ENCODE results near the gene USP1.

USP1 gene

DNA sequence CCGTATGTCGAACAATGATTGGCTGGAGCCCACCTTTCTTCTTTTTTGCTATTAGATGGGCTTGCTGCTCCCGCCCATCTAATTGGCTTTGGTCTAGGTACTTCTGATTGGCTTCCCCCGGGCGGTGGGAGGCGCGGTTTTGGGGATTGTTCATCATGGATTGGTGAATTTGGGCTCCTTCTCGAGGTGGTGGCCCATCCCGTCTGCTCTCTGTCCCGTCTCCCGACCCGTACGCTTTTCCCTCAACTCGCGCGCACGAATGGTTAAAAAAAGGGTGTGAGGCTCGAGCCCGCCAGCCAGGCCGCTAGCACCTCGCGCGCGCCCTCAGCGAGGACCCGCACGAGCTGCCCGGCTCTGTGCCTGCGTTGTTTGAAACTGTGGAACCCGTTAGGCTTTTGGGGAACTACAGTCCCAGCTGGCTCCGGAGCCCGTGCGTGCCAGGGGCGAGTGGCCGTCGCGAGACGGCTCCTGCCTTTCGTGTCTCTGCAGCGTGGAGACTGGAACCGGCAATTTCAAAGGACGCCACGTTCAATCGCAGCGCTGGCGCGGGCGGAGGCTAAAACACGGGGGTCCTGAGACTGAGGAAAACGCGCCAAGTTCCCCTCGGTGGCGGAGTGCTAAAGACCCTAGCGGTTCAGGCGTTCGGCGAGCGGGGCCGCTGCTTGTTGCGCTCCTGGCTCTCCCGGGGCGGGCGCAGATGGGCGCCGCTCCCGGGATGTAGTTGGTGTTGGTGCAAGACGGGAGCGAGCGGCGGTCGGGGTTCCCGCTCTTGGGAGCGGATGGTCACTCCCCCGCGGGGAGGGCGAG, at the start of gene USP1:
USP1 (plus strand) TSS at position 584 of the 807 bp plus-strand sequence. CDS start 2,819 bp downstream, outside the sequence.
- DNase-seq (ENCODE audit: low read depth), result peak; percentile 91

GRCh38 chr1:62389531-62389930, 47.3 kb upstream of the USP1 start:
- DNase-seq (ENCODE audit: low read depth), result no peak

DNA sequence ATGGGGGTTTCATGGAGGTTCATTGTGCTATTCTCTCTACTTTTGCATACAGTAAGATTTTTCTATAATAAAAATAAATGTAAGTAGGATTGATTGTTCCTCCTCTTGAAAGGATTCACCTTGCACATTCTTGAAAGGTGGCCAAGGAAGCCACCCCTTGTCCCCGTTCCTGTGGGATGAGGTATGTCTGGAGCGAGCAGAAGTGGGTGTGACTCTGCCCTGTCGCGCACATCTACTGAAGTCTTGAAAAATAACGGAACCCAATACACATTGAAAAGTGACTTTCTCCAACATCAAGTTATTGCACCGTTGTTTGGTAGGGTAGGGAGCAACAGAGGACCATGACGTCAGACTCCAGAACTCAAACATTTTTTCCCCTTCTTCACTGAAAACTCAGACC, 46.8 kb upstream of the USP1 start:
- DNase-seq (ENCODE audit: low read depth), result no peak

GRCh38 chr1:62391369-62391971, 45.4 kb upstream of the USP1 start:
- no peak for DNase-seq (ENCODE audit: low read depth)

DNA sequence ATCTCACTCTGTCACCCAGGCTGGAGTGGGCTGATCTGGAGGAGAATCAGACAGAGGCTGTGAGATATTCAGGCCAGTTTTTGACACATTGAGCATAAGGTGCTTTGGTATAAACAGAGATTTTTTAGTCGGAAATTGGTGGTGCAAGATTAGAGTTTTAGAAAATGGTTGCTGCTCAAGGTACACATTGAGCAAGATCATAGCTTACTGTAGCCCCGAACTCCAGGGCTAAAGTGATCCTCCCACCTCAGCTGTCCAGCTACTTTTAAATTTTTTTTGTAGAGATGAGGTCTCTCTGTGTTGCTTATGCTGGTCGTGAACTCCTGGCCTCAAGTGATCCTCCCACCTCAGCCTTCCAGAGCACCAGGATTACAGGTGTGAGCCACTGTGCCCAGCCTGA, 43.9 kb upstream of the USP1 start:
- DNase-seq (ENCODE audit: low read depth), result no peak

DNA sequence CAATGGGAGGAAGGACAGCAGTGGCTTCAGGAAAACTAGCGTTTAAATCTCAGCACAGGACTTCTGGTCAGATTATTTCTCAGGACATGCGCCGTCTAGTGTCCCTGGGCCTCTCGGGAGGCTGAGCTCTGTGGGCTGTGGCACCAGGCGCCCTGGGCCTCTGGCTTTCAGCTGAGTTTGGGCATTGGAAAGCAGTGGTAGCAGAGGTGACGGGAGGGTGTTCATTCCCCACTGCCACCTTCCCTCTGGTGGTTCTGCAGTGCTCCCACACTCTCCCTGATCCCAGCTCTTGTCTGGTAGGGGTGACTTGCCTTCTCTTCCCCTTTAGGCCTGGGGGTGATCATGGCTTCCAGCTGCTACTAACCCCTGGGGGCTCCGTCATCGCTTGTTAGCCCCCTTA, 42.2 kb upstream of the USP1 start:
- no peak for DNase-seq (ENCODE audit: low read depth)

GRCh38 chr1:62395291-62395690, 41.6 kb upstream of the USP1 start:
- no peak for DNase-seq (ENCODE audit: low read depth)

DNA sequence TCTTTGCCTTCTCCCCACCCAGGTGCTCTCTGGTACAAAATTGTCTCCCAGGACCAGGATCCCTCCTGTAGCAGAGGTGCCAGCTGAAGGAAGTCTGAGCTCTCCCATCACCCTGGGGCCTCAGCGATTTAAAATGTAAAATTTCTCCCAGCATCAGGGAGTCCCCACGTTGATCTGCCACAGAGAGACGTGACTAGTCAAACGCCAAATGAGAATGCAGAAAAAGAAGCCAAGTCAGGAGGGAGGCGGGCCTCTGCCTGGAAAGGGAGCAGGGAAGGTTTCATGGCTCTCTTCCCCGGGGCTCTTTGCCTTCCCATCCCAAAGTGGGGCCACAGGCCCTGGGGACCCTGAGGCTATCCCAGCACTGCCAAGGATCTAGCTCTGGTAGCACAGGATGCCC, 40.0 kb upstream of the USP1 start:
- no peak for DNase-seq (ENCODE audit: low read depth)

- no peak for DNase-seq (ENCODE audit: low read depth)
Measured at GRCh38 chr1:62397301-62397700, 39.5 kb upstream of the USP1 start.

GRCh38 chr1:62398377-62398776, 38.5 kb upstream of the USP1 start:
- no peak for DNase-seq (ENCODE audit: low read depth)

GRCh38 chr1:62401034-62401760, 35.7 kb upstream of the USP1 start:
- DNase-seq (ENCODE audit: low read depth), result no peak

- DNase-seq (ENCODE audit: low read depth), result no peak
Measured at GRCh38 chr1:62405247-62405646, 31.6 kb upstream of the USP1 start.

DNA sequence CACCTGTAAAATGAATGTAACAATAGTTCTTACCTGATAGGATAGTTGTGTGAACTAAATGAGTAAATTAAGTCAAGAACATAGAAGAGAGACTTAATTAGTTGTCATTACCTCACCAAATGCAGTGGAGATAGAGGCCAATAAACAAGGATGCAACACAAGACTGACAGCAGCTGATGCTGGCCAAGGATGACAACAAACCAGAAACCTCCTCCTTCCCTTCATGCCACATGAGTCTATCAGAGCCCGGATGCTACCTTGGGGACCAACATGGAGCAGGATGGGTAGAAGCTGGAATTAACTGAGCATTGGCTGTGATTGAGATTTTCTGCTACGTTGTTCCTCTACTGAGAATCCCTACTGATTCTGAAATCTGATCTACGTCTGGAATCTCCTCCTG, 30.3 kb upstream of the USP1 start:
- no peak for DNase-seq (ENCODE audit: low read depth)

DNA sequence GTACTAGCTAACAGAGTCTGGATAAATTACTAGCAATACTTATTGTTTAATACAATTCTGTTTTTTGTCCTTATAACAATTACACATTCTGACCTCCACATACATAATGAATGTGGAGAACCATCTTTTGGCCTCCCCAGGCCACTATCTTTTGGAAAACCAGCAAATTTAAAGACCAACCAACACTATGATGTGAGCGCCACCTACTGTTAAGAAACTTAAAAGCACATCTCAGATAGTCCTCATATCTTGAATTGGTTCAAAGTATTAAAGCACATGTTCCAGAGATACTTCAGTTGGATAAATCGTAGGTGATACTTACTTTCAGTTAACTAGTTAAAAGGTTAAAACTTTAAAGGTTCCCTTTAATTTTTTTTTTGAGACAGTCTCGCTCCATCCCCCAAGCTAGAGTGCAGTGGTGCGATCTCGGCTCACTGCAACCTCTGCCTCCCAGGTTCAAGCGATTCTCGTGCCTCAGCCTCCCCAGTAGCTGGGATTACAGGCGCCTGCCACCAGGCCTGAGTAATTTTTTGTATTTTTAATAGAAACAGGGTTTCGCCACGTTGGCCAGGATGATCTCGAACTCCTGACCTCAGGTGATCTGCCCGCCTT, 29.3 kb upstream of the USP1 start:
- no peak for DNase-seq (ENCODE audit: low read depth)

DNA sequence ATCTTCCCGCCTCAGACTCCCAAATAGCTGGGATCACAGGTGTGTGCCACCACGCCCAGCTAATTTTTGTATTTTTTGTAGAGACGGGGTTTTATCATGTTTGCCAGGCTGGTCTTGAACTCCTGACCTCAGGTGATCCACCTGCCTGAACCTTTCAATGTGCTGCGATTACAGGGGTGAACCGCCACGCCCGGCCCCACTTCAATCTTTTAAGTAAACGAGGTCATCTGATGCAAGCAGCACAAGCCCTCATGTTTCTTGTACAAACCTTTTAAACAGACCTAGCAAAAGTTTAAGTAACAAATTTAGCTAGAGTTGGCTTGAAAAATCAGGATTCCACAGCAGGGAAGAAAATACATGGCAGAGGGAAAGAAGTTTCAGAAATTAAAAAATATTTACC, 21.2 kb upstream of the USP1 start:
- no peak for DNase-seq (ENCODE audit: low read depth)

GRCh38 chr1:62417351-62417999, 19.4 kb upstream of the USP1 start:
- DNase-seq (ENCODE audit: low read depth), result no peak

DNA sequence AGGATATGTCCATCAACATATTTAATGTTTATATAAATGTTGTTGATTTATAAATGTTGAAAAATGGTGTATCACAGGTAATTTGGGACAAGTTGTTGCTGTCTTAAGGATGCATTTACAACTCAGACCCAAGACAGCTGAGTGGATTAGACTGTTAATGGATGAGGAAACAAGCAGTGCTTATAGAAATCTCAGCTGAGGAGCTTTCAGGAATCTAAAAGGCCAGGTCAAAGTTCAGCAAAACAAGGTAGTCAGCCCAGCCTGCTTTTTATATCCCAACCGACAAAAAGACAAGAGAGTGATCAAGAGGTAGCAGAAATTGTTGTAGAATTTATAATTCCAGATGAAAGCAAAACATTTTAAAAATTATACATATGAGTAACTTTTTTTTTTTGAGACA, 16.6 kb upstream of the USP1 start:
- DNase-seq (ENCODE audit: low read depth), result no peak

- no peak for DNase-seq (ENCODE audit: low read depth)
Measured at GRCh38 chr1:62423580-62424242, 13.1 kb upstream of the USP1 start.

DNA sequence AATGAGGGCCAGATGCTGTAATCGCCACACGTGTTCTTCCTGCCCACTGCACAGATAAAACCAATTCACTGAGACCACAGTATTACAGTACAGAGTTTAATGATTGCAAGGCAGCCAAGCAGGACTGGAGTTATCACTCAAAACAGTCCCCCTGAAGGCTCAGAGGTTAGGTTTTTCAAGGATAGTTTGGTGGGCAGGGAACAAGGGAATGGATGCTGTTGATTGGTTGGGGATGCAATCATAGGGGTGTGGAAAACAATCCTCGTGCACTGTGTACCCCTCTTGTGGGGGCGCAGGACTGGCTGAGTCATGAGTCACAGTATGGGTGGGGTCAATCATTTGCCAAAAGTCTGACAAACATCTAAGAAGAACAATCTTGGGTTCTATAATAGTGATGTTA, 12.4 kb upstream of the USP1 start:
- no peak for DNase-seq (ENCODE audit: low read depth)

GRCh38 chr1:62425041-62425440, 11.8 kb upstream of the USP1 start:
- DNase-seq (ENCODE audit: low read depth), result no peak

DNA sequence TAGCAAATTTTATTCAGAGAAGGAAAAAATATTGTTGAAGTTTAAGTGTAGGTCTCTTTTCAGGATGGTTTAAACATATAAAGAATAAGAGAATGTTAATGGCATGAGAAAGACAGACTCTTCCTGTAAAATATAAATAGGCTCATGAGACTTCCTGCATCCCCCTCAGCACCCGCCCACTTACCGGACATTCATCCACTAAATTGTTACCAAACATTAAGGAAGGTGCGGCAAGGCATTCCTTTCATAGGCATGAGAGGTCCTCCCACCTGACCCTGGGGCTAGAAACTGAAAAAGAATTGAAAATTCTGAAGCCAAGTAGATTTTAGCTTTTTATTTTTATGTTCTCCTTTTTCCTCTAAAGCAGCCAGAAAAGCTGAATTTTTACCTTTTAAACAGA, 10.6 kb upstream of the USP1 start:
- no peak for DNase-seq (ENCODE audit: low read depth)

GRCh38 chr1:62426794-62427193, 10.1 kb upstream of the USP1 start:
- no peak for DNase-seq (ENCODE audit: low read depth)
